HepG2 (cell line): ENCODE results near the gene NLRP6. TPM values are rescaled to one million over a fixed set of nuclear protein-coding genes. Genes with fewer than 3 reads are reported as not detected.

Source experiments
- ATAC-seq: fragments of 200-7000 bp; cut with Tn5 transposase; 3 replicates; pipeline ENCODE4 v1.9.1; 2020; ENCODE audit warnings: mild to moderate bottlenecking, moderate library complexity
- BruUV-seq: library from RNA; stranded (reverse); fragments of 400-500 nt; replicated peaks from 2 replicates; lab custom pipeline; 2021; lab: Mats Ljungman, UMichigan
- CTCF ChIA-PET: fragments of 300-600 bp; formaldehyde crosslinking; extraction: SDS; loops from one replicate; lab custom pipeline; 2021; ENCODE audit warnings: low total read pairs, inconsistent platforms, low intra/inter-chr PET ratio; lab: Yijun Ruan, JAX
- POLR2A ChIA-PET: fragments of 350-600 bp; sonication (Branson Sonifier 250); formaldehyde crosslinking; loops from one replicate; lab custom pipeline; 2020; ENCODE audit warnings: antibody characterized with exemption, inconsistent platforms; lab: Yijun Ruan, JAX
- DNase-seq: peaks from one replicate; pipeline ENCODE4 v3.0.0-alpha.2; 2015; ENCODE audit warnings: low spot score
- FAIRE-seq: peaks from 3 replicates; lab custom pipeline; 2011; peaks lifted over from hg19 to GRCh38; lab: Jason Lieb, UNC
- H2AFZ ChIP-seq: one replicate; pipeline ENCODE4 v1.6.1; 2011; ENCODE audit warnings: low read length, inconsistent platforms
- H3K27ac ChIP-seq: fragments of 300-600 bp; 3 replicates; pipeline ENCODE4 v1.8.0; 2011; ENCODE audit warnings: mixed run types, mild to moderate bottlenecking, mixed read lengths, low read length, inconsistent platforms; ENCODE audit not compliant: insufficient read depth; ENCODE audit errors: extremely low read length
- H3K27me3 ChIP-seq, 2 experiments: fragments of 200-600 bp in 1 of 2; 2 replicates in 1 of 2; 3 replicates in 1 of 2; pipeline versions ENCODE4 v1.6.0 to v1.8.0; 2011; ENCODE audit warnings: low read length in 2 of 2, mild to moderate bottlenecking in 2 of 2, moderate library complexity in 2 of 2, inconsistent platforms in 1 of 2; ENCODE audit not compliant: insufficient read depth in 2 of 2, control insufficient read depth in 1 of 2
- H3K36me3 ChIP-seq, 2 experiments: fragments of 200-600 bp in 1 of 2; replicated peaks in 1 of 2; 2 replicates in 1 of 2; 3 replicates in 1 of 2; pipeline versions ENCODE4 v1.5.1 to v1.8.0; 2011; ENCODE audit warnings: low read length in 2 of 2, inconsistent platforms in 1 of 2; ENCODE audit not compliant: insufficient read depth in 2 of 2, control insufficient read depth in 1 of 2
- H3K4me1 ChIP-seq: 2 replicates; pipeline ENCODE4 v1.5.1; 2012; ENCODE audit warnings: low read length, inconsistent platforms; ENCODE audit not compliant: insufficient read depth
- H3K4me2 ChIP-seq: 2 replicates; pipeline ENCODE4 v1.6.0; 2011; ENCODE audit warnings: low read depth, low read length, inconsistent platforms
- H3K4me3 ChIP-seq, 3 experiments: fragments of 200-600 bp in 1 of 3; sonication (generic), shearing (Covaris generic) in 1 of 3; replicated peaks in 1 of 3; 2 replicates each; pipeline ENCODE4 v1.5.1; 2011 to 2016; ENCODE audit warnings: low read length in 3 of 3, inconsistent platforms in 2 of 3, low read depth in 2 of 3, mild to moderate bottlenecking in 2 of 3, control low read depth in 1 of 3, mixed read lengths in 1 of 3; ENCODE audit not compliant: insufficient read depth in 1 of 3
- H3K79me2 ChIP-seq: one replicate; pipeline ENCODE4 v1.6.1; 2011; ENCODE audit warnings: low read length, inconsistent platforms; ENCODE audit not compliant: insufficient read depth
- H3K9ac ChIP-seq: 2 replicates; pipeline ENCODE4 v1.6.0; 2011; ENCODE audit warnings: mild to moderate bottlenecking, low read depth, low read length, inconsistent platforms; ENCODE audit not compliant: insufficient read depth
- H3K9me3 ChIP-seq: 2 replicates; pipeline ENCODE4 v1.5.1; 2012; ENCODE audit warnings: mild to moderate bottlenecking, low read length
- H4K20me1 ChIP-seq: 2 replicates; pipeline ENCODE4 v1.6.0; 2011; ENCODE audit warnings: inconsistent platforms, mild to moderate bottlenecking, low read length, moderate library complexity; ENCODE audit not compliant: insufficient read depth
- ATAD3A ChIP-seq: sonication (generic); formaldehyde crosslinking; IDR thresholded peaks from 2 replicates; pipeline ENCODE4 v1.4.0; 2020; ENCODE audit warnings: missing genetic modification reagents
- EP300 ChIP-seq, 3 experiments: sonication (generic) in 1 of 3; formaldehyde crosslinking in 1 of 3; IDR thresholded peaks; 2 replicates each; pipeline versions ENCODE4 v1.5.1 to v1.6.1; 2011 to 2020; ENCODE audit warnings: low read depth in 2 of 3, low read length in 2 of 3, borderline replicate concordance in 1 of 3, improper control_type of control experiment in 1 of 3, mild to moderate bottlenecking in 1 of 3, missing genetic modification reagents in 1 of 3, moderate library complexity in 1 of 3
- SNRNP70 ChIP-seq: fragments of 200-400 bp; formaldehyde crosslinking; IDR thresholded peaks from 2 replicates; pipeline ENCODE4 v1.6.1; 2017; ENCODE audit warnings: mild to moderate bottlenecking, low read depth, low read length, moderate library complexity
- SRSF4 ChIP-seq: fragments of 200-400 bp; formaldehyde crosslinking; IDR thresholded peaks from one replicate; pipeline ENCODE4 v1.6.1; 2018; ENCODE audit warnings: mild to moderate bottlenecking, low read depth, low read length, moderate library complexity; ENCODE audit not compliant: poor library complexity, severe bottlenecking
- YY1 ChIP-seq: IDR thresholded peaks from 2 replicates; pipeline ENCODE4 v1.6.1; 2011; ENCODE audit warnings: low read length, low read depth, moderate library complexity, mild to moderate bottlenecking; ENCODE audit not compliant: insufficient read depth, insufficient replicate concordance
- ZNF251 ChIP-seq: sonication (generic); formaldehyde crosslinking; IDR thresholded peaks from 2 replicates; pipeline ENCODE4 v1.9.0; 2021; ENCODE audit warnings: mild to moderate bottlenecking, missing genetic modification reagents
- ZNF329 ChIP-seq: sonication (generic); formaldehyde crosslinking; IDR thresholded peaks from 2 replicates; pipeline ENCODE4 v1.9.0; 2021; ENCODE audit warnings: low read depth, mild to moderate bottlenecking, missing genetic modification reagents
- ZNF556 ChIP-seq: sonication (generic); formaldehyde crosslinking; IDR thresholded peaks from 2 replicates; pipeline ENCODE4 v1.4.0; 2020; ENCODE audit warnings: mild to moderate bottlenecking, missing genetic modification reagents, borderline replicate concordance
- WGBS: methylation state at CpG from one replicate; pipeline ENCODE4 v1.1.6; 2017; ENCODE audit warnings: low lambda C conversion rate; 5-methylcytosine and 5-hydroxymethylcytosine counted together
- in situ Hi-C: cut with HindIII; loops from 2 replicates; pipeline ENCODE4 v1.10.0; 2017; ENCODE audit warnings: low pct_unique_long_range_greater_than_20kb; ENCODE audit not compliant: extremely low pct_ligation_motif_present
- intact Hi-C: fragments of 100-400 bp; cut with micrococcal nuclease; formaldehyde crosslinking; loops from one replicate; pipeline ENCODE4 v1.10.0; 2022; ENCODE audit not compliant: unreplicated experiment
- polyA plus RNA-seq, 8 experiments: library from polyadenylated mRNA; depleted of rRNA in 3 of 8; stranded (reverse) in 7 of 8; unstranded in 1 of 8; fragments of >200 nt; fragmentation: Illumina TruSeq in 4 of 8; extraction: Trizol in 4 of 8; gene quantifications; 2 replicates each; pipeline versions ENCODE4 v1.2.1 to v1.2.3, GENCODE V29; 2011 to 2016; ENCODE audit warnings: low read depth in 4 of 8, missing spikeins in 1 of 8, mixed read lengths in 1 of 8; ENCODE audit not compliant: insufficient read depth in 1 of 8
- total RNA-seq, 5 experiments: library from RNA; depleted of rRNA; stranded (reverse); fragments of >200 nt; fragmentation: Illumina TruSeq; extraction: Trizol; gene quantifications; 2 replicates each; pipeline ENCODE4 v1.2.3, GENCODE V29; 2016; ENCODE audit warnings: low read depth in 1 of 5
- TF ChIP-seq, protein P1 (sequence below): IDR thresholded peaks from 2 replicates; pipeline ENCODE4 v1.6.1; 2016; ENCODE audit warnings: missing compliant biosample characterization, missing genetic modification reagents, borderline replicate concordance

NLRP6 gene
- total and polyA plus RNA-seq, 2 of the 13 experiments (the other 11 are each of a cell fraction or from before 2014, with no cell fraction given), result not detected

DNA sequence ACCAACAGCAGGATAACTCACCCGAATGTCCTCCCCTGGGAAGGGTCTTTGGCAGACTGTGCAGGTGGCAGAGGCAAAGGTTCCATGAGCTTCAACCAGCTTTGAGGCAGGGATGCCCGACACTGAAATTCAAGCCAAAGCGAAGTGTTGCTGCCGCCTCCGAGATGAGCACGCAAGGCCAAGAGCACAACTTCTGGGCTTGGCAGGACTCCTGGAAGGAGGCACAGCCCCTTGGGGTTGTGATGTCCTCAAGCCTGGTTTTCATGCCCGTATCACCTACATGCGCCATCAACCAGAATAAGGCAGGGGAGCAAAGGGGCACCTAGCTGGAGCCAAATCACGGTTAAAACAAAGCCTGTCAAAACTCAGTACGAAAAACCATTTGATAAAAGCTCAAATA is 47.8 kb upstream of the NLRP6 start:
- Histone ChIP-seq H3K79me2 (peaks cover 2% of the 10 kb centered on the region), H3K36me3 (peaks cover 0 to 1% of the 10 kb centered on the region in 2 experiments; a peak in 2 of 5 replicates), H3K4me2 (no peak overlapping the region), H3K4me1 (peaks cover 19% of the 10 kb centered on the region), H3K9ac (no peak overlapping the region), H3K4me3 (no peak overlapping the region), H2AFZ (no peak overlapping the region), H4K20me1 (no peaks in the 10 kb centered on the region), H3K27me3 (no peaks in the 10 kb centered on the region; a peak in 1 of 5 replicates), H3K27ac (no peak overlapping the region), H3K9me3 (no peaks in the 10 kb centered on the region)
- in situ Hi-C loops (no loop called here), intact Hi-C loops (no loop called here)
- CTCF ChIA-PET, result no interaction called here
- WGBS, result 97% methylated on average over 8 of the region's 10 CpGs
- BruUV-seq, result no TSS peak
- ATAC-seq (no peak), DNase-seq (no peak), FAIRE-seq (no peak)
- TF ChIP-seq SNRNP70 (no peak), ZNF251 (CRISPR knock-in tag) (no peak), ATAD3A (CRISPR knock-in tag) (no peak), ZNF329 (CRISPR knock-in tag) (no peak), SRSF4 (no peak), YY1 (no peak), ZNF556 (CRISPR knock-in tag) (no peak), EP300 (IDR thresholded peaks at IDR 0.05; ENCODE audit: low read depth in 2 of 2, low read length in 2 of 2) (no peak), EP300 (CRISPR knock-in tag; IDR thresholded peaks at IDR 0.05; ENCODE audit: borderline replicate concordance) (no peak)
- TF ChIP-seq, protein P1, sequence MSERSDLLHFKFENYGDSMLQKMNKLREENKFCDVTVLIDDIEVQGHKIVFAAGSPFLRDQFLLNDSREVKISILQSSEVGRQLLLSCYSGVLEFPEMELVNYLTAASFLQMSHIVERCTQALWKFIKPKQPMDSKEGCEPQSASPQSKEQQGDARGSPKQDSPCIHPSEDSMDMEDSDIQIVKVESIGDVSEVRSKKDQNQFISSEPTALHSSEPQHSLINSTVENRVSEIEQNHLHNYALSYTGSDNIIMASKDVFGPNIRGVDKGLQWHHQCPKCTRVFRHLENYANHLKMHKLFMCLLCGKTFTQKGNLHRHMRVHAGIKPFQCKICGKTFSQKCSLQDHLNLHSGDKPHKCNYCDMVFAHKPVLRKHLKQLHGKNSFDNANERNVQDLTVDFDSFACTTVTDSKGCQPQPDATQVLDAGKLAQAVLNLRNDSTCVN (CRISPR knock-in tag), result no peak
- POLR2A ChIA-PET, result interaction anchor here (1.3 kb wide), 1 partner anchor 14 kb away, joined by 3 read pairs; no protein-coding TSS in a partner anchor
